Kidney epithelial cell (primary cell): ENCODE measurements around the gene HTRA1. TPM values are rescaled to one million over a fixed set of nuclear protein-coding genes. Genes with fewer than 3 reads are reported as not detected.

Source experiments
- DNase-seq: peaks from one replicate; pipeline ENCODE4 v3.0.0-alpha.2; 2010; ENCODE audit warnings: low read depth
- H3K27me3 ChIP-seq: 2 replicates; pipeline ENCODE4 v1.6.0; 2011; ENCODE audit warnings: low read length; ENCODE audit not compliant: control insufficient read depth, insufficient read depth
- H3K36me3 ChIP-seq: 2 replicates; pipeline ENCODE4 v1.5.1; 2011; ENCODE audit warnings: low read length; ENCODE audit not compliant: control insufficient read depth, insufficient read depth
- H3K4me3 ChIP-seq: 2 replicates; pipeline ENCODE4 v1.5.1; 2011; ENCODE audit warnings: low read depth, mild to moderate bottlenecking, control low read depth, low read length
- CTCF ChIP-seq: IDR thresholded peaks from 2 replicates; pipeline ENCODE4 v1.5.1; 2011; ENCODE audit warnings: mild to moderate bottlenecking, moderate library complexity, low read length, control low read depth, inconsistent platforms; ENCODE audit not compliant: insufficient read depth, poor library complexity, severe bottlenecking
- total RNA-seq: library from RNA; depleted of rRNA; stranded (reverse); fragments of >200 nt; gene quantifications from 2 replicates; pipeline ENCODE4 v1.2.3, GENCODE V29; 2015

Gene HTRA1
- total RNA-seq, 1 donor from 2014 or later = 110 TPM

GRCh38 chr10:122448600-122448999 lies 12.8 kb upstream of the HTRA1 start:
- no peak for TF ChIP-seq CTCF
- Histone ChIP-seq H3K36me3 (no peaks in the 10 kb centered on the region), H3K27me3 (no peaks in the 10 kb centered on the region), H3K4me3 (no peak overlapping the region)
- DNase-seq = no peak

GRCh38 chr10:122449153-122449552 lies 12.2 kb upstream of the HTRA1 start:
- no peak overlapping the region for H3K4me3 ChIP-seq
- H3K36me3 ChIP-seq = no peaks in the 10 kb centered on the region
- no peaks in the 10 kb centered on the region for H3K27me3 ChIP-seq

GRCh38 chr10:122450353-122450990 lies 10.9 kb upstream of the HTRA1 start:
- DNase-seq = no peak
- no peak overlapping the region for H3K4me3 ChIP-seq
- no peaks in the 10 kb centered on the region for H3K36me3 ChIP-seq
- no peaks in the 10 kb centered on the region for H3K27me3 ChIP-seq
- no peak for TF ChIP-seq CTCF

More at GRCh38 chr10:122449153-122449552, 12.2 kb upstream of the HTRA1 start:
- no peak for TF ChIP-seq CTCF
- DNase-seq = no peak

GRCh38 chr10:122454071-122454470 lies 7.3 kb upstream of the HTRA1 start:
- Histone ChIP-seq H3K4me3 (no peak overlapping the region), H3K27me3 (no peaks in the 10 kb centered on the region), H3K36me3 (no peaks in the 10 kb centered on the region)
- no peak for DNase-seq
- TF ChIP-seq CTCF = no peak

GRCh38 chr10:122454603-122455080 lies 6.7 kb upstream of the HTRA1 start, which contains the start of gene ARMS2:
Gene ARMS2, plus strand, starts transcription at chr10:122454653. Its CDS starts 75 bp downstream, at chr10:122454728.
- DNase-seq = no peak
- Histone ChIP-seq H3K4me3 (no peak within 1 kb of the TSS), H3K27me3 (no peaks in the 10 kb centered on the region), H3K36me3 (no peaks in the 10 kb centered on the region)
- TF ChIP-seq CTCF = no peak

GRCh38 chr10:122455376-122456079 lies 5.8 kb upstream of the HTRA1 start:
- no peaks in the 10 kb centered on the region for H3K36me3 ChIP-seq
- no peak for DNase-seq

More at GRCh38 chr10:122455376-122456079, 5.8 kb upstream of the HTRA1 start:
- H3K27me3 ChIP-seq = no peaks in the 10 kb centered on the region
- no peak for TF ChIP-seq CTCF
- H3K4me3 ChIP-seq = no peak overlapping the region
